ENCODE data around the gene KCNQ1. TPM values are rescaled to one million over a fixed set of nuclear protein-coding genes. Genes with fewer than 3 reads are reported as not detected.

The KCNQ1 gene
- total and polyA plus RNA-seq, 2 donors (not counting 1 experiment from before 2014, with no cell fraction given): 21.5 to 28.8 TPM

DNA sequence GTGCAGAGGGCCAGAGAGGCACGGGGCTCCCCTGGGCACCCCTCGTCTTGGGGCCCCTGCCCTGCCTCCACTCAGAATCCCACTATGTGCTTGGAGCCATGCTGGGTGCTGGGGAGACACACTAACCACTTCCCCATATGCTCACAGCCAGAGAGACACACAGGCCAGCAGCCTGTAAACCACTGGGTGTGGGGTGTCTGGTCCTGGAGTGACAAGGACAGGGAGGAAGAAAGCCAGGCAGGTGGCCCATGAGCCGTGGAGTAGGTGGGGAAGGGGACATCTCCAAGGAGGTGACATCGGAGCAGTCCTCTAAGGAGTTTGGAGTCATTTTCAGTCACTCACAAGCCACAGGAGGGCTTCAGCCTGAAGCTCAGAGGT lies 381.9 kb downstream of the KCNQ1 start:
- Mint-ChIP-seq H3K4me3 (no peak overlapping the region), H3K4me1 (no peaks in the 10 kb centered on the region), H3K27me3 (peaks cover 17% of the 10 kb centered on the region), H3K9me3 (ENCODE audit: insufficient read depth) (peaks cover 18% of the 10 kb centered on the region), H3K27ac (no peak overlapping the region)
- no peaks in the 10 kb centered on the region for H3K4me1 ChIP-seq (ENCODE audit: control insufficient read depth in 2 of 2, insufficient read depth in 2 of 2, low read length in 2 of 2)
- CTCF ChIA-PET: no interaction called here
- H3K27ac ChIP-seq (ENCODE audit: low read length in 2 of 2): no peak overlapping the region
- peaks cover 0 to 5% (median 0%) of the 10 kb centered on the region in 4 experiments for H3K27me3 ChIP-seq (replicated peaks in 1 of 4; ENCODE audit: control extremely low read depth in 1 of 4, control insufficient read depth in 3 of 4, insufficient read depth in 4 of 4, low read length in 3 of 4)
- WGBS (ENCODE audit: insufficient coverage): 4% methylated on average over 4 of the region's 4 CpGs
- TF ChIP-seq EZH2 (IDR thresholded peaks at IDR 0.05; ENCODE audit: borderline replicate concordance, insufficient read depth, low read depth, low read length, poor library complexity, severe bottlenecking): no peak
- TF ChIP-seq, protein P1, sequence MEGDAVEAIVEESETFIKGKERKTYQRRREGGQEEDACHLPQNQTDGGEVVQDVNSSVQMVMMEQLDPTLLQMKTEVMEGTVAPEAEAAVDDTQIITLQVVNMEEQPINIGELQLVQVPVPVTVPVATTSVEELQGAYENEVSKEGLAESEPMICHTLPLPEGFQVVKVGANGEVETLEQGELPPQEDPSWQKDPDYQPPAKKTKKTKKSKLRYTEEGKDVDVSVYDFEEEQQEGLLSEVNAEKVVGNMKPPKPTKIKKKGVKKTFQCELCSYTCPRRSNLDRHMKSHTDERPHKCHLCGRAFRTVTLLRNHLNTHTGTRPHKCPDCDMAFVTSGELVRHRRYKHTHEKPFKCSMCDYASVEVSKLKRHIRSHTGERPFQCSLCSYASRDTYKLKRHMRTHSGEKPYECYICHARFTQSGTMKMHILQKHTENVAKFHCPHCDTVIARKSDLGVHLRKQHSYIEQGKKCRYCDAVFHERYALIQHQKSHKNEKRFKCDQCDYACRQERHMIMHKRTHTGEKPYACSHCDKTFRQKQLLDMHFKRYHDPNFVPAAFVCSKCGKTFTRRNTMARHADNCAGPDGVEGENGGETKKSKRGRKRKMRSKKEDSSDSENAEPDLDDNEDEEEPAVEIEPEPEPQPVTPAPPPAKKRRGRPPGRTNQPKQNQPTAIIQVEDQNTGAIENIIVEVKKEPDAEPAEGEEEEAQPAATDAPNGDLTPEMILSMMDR (IDR thresholded peaks at IDR 0.05): no peak
- peaks cover 1 to 57% (median 23%) of the 10 kb centered on the region in 3 donors for H3K9me3 ChIP-seq (ENCODE audit: control extremely low read depth in 1 of 3, control insufficient read depth in 2 of 3, insufficient read depth in 1 of 3, low read length in 2 of 3)
- H4K20me1 ChIP-seq (ENCODE audit: control insufficient read depth, insufficient read depth, low read length, poor library complexity, severe bottlenecking): no peaks in the 10 kb centered on the region
- POLR2A ChIA-PET: interaction anchor here (0.6 kb wide), 1 partner anchor 1305 kb away, joined by 3 read pairs; no protein-coding TSS in a partner anchor
- H3K9ac ChIP-seq (ENCODE audit: low read length): no peak overlapping the region
- H3K4me3 ChIP-seq (ENCODE audit: control extremely low read depth in 1 of 5, extremely low read depth in 1 of 5, insufficient read depth in 1 of 5, low read depth in 2 of 5, low read length in 4 of 5): no peak overlapping the region
- H3K4me2 ChIP-seq (replicated peaks; ENCODE audit: low read depth, low read length, poor library complexity, severe bottlenecking): no peak overlapping the region
- H2AFZ ChIP-seq (ENCODE audit: insufficient read depth, low read depth, low read length, poor library complexity, severe bottlenecking): no peak overlapping the region
- intact Hi-C loops (cut with micrococcal nuclease): no loop called here
- H3K79me2 ChIP-seq (ENCODE audit: control insufficient read depth, insufficient read depth, low read length): no peaks in the 10 kb centered on the region
- ATAC-seq (ENCODE audit: low read depth): no peak
- no peaks in the 10 kb centered on the region for H3K36me3 ChIP-seq (replicated peaks in 1 of 2; ENCODE audit: control extremely low read depth in 1 of 2, control insufficient read depth in 1 of 2, extremely low read depth in 1 of 2, insufficient read depth in 2 of 2, low read length in 1 of 2)
- DNase-seq: no peak

DNA sequence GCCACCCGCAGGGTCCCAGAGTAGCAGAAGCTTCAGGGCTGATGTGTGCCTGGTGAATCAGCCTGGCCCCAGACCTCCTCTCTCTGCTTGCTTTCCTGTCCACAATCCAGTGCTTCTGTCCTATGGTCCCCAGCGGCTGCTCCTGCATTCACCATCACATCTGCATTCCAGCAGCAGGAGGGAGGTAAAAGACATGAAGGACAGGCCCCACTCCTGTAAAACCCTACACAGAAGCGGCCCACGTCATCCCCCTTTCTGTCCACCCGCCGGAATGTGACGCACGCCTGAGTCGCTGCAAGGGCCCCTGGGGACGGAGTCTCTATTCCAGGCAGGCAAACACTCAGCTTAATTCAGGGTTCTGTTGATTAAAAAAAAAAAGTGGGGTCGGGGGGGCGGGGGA lies 382.4 kb downstream of the KCNQ1 start:
- Histone ChIP-seq H3K4me2 (replicated peaks; ENCODE audit: low read depth, low read length, poor library complexity, severe bottlenecking) (no peak overlapping the region), H3K27me3 (replicated peaks in 1 of 4; ENCODE audit: control extremely low read depth in 1 of 4, control insufficient read depth in 3 of 4, insufficient read depth in 4 of 4, low read length in 3 of 4) (peaks cover 0 to 5% (median 0%) of the 10 kb centered on the region in 4 experiments), H3K79me2 (ENCODE audit: control insufficient read depth, insufficient read depth, low read length) (no peaks in the 10 kb centered on the region), H3K9me3 (ENCODE audit: control extremely low read depth in 1 of 3, control insufficient read depth in 2 of 3, insufficient read depth in 1 of 3, low read length in 2 of 3) (peaks cover 1 to 51% (median 18%) of the 10 kb centered on the region in 3 donors), H3K27ac (ENCODE audit: low read length in 2 of 2) (no peak overlapping the region), H3K36me3 (replicated peaks in 1 of 2; ENCODE audit: control extremely low read depth in 1 of 2, control insufficient read depth in 1 of 2, extremely low read depth in 1 of 2, insufficient read depth in 2 of 2, low read length in 1 of 2) (no peaks in the 10 kb centered on the region), H2AFZ (ENCODE audit: insufficient read depth, low read depth, low read length, poor library complexity, severe bottlenecking) (no peak overlapping the region), H4K20me1 (ENCODE audit: control insufficient read depth, insufficient read depth, low read length, poor library complexity, severe bottlenecking) (no peaks in the 10 kb centered on the region), H3K4me1 (ENCODE audit: control insufficient read depth in 2 of 2, insufficient read depth in 2 of 2, low read length in 2 of 2) (no peaks in the 10 kb centered on the region), H3K9ac (ENCODE audit: low read length) (no peak overlapping the region), H3K4me3 (ENCODE audit: control extremely low read depth in 1 of 5, extremely low read depth in 1 of 5, insufficient read depth in 1 of 5, low read depth in 2 of 5, low read length in 4 of 5) (no peak overlapping the region)
- no peak overlapping the region for H3K4me3 Mint-ChIP-seq
- no peaks in the 10 kb centered on the region for H3K4me1 Mint-ChIP-seq
- intact Hi-C loops (cut with micrococcal nuclease): no loop called here
- WGBS (ENCODE audit: insufficient coverage): 94% methylated on average over 9 of the region's 12 CpGs
- TF ChIP-seq, protein P1 (IDR thresholded peaks at IDR 0.05): no peak
- no peak for TF ChIP-seq EZH2 (IDR thresholded peaks at IDR 0.05; ENCODE audit: borderline replicate concordance, insufficient read depth, low read depth, low read length, poor library complexity, severe bottlenecking)
- no peak overlapping the region for H3K27ac Mint-ChIP-seq
- peaks cover 11% of the 10 kb centered on the region for H3K27me3 Mint-ChIP-seq
- no peak for DNase-seq
- no peak for ATAC-seq (ENCODE audit: low read depth)
- peaks cover 14% of the 10 kb centered on the region for H3K9me3 Mint-ChIP-seq (ENCODE audit: insufficient read depth)
- POLR2A ChIA-PET: interaction anchor here (0.6 kb wide), 1 partner anchor 1305 kb away, joined by 3 read pairs; no protein-coding TSS in a partner anchor
- CTCF ChIA-PET: interaction anchor here (0.5 kb wide), 1 partner anchor 271 kb away, joined by 3 read pairs; no protein-coding TSS in a partner anchor

Measured in B cell (primary cell).